Measurements from ENCODE around the gene LSM7. TPM values are rescaled to one million over a fixed set of nuclear protein-coding genes. Genes with fewer than 3 reads are reported as not detected.

The LSM7 gene
- total and polyA plus RNA-seq, 9 donors, result 31.8 to 196 (median 79.6) TPM

- intact Hi-C loops (cut with DNase I), result no loop called here
- no peak for DNase-seq
- no peak overlapping the region for H3K4me3 ChIP-seq
- no peaks in the 10 kb centered on the region for H3K27me3 ChIP-seq
- TF ChIP-seq EP300 (IDR thresholded peaks at IDR 0.05) (no peak), POLR2A (IDR thresholded peaks at IDR 0.05) (no peak), CTCF (IDR thresholded peaks at IDR 0.05) (no peak)
- 74 to 82% (median 75%) methylated on average over 15 of the region's 15 CpGs for WGBS, 3 donors
- no peak overlapping the region for H3K27ac ChIP-seq
- H3K4me1 ChIP-seq (ENCODE audit: insufficient read depth), result no peaks in the 10 kb centered on the region
- no peaks in the 10 kb centered on the region for H3K36me3 ChIP-seq
- no peaks in the 10 kb centered on the region for H3K9me3 ChIP-seq
Observed at GRCh38 chr19:2362970-2363300, 34.5 kb upstream of the LSM7 start.

GRCh38 chr19:2362046-2362969, 33.9 kb upstream of the LSM7 start:
- TF ChIP-seq EP300 (IDR thresholded peaks at IDR 0.05), result no peak
- TF ChIP-seq CTCF (IDR thresholded peaks at IDR 0.05), result no peak
- TF ChIP-seq POLR2A (IDR thresholded peaks at IDR 0.05), result no peak
- Histone ChIP-seq H3K9me3 (no peaks in the 10 kb centered on the region), H3K27me3 (no peaks in the 10 kb centered on the region), H3K4me1 (ENCODE audit: insufficient read depth) (no peaks in the 10 kb centered on the region), H3K36me3 (no peaks in the 10 kb centered on the region), H3K4me3 (no peak overlapping the region), H3K27ac (no peak overlapping the region)
- no peak for DNase-seq
- intact Hi-C loops (cut with DNase I), result no loop called here
- 89 to 92% (median 92%) methylated on average over 11 of the region's 11 CpGs for WGBS, 3 donors

GRCh38 chr19:2361246-2362045, 33.1 kb upstream of the LSM7 start:
- 32 to 36% (median 34%) methylated on average over 23 to 24 of the region's 24 CpGs for WGBS, 3 donors
- Histone ChIP-seq H3K9me3 (no peaks in the 10 kb centered on the region), H3K27ac (no peak overlapping the region), H3K4me3 (no peak overlapping the region), H3K4me1 (ENCODE audit: insufficient read depth) (no peaks in the 10 kb centered on the region), H3K36me3 (no peaks in the 10 kb centered on the region), H3K27me3 (no peaks in the 10 kb centered on the region)
- intact Hi-C loops (cut with DNase I), result no loop called here
- TF ChIP-seq POLR2A (IDR thresholded peaks at IDR 0.05), result no peak
- no peak for TF ChIP-seq CTCF (IDR thresholded peaks at IDR 0.05)
- no peak for TF ChIP-seq EP300 (IDR thresholded peaks at IDR 0.05)
- no peak for DNase-seq

GRCh38 chr19:2360833-2361232, 32.4 kb upstream of the LSM7 start:
- Histone ChIP-seq H3K9me3 (no peaks in the 10 kb centered on the region), H3K4me1 (ENCODE audit: insufficient read depth) (no peaks in the 10 kb centered on the region), H3K27me3 (no peaks in the 10 kb centered on the region), H3K4me3 (no peak overlapping the region), H3K36me3 (no peaks in the 10 kb centered on the region), H3K27ac (no peak overlapping the region)
- intact Hi-C loops (cut with DNase I), result no loop called here
- TF ChIP-seq POLR2A (IDR thresholded peaks at IDR 0.05) (no peak), CTCF (IDR thresholded peaks at IDR 0.05) (no peak), EP300 (IDR thresholded peaks at IDR 0.05) (no peak)
- WGBS, 3 donors, result 51 to 72% (median 52%) methylated on average over 9 to 11 of the region's 11 CpGs
- DNase-seq, result no peak
